NCI-H128 (cell line): Measurements from ENCODE around the gene SCGB1C2.
A peak's percentile ranks its signal among the peaks of the same experiment; 100 is the strongest.
"Not testable (repeated sequence)": the region's sequence is repeated elsewhere in the genome, so short reads cannot be mapped to it uniquely, and the experiment has no call there.

Experiments
- DNase-seq: peaks from one replicate; lab custom pipeline; 2025; ENCODE audit not compliant: unreplicated experiment; lab: John Stamatoyannopoulos, UW

SCGB1C2 gene

GRCh38 chr17:137166-137807 lies at the start of gene SCGB1C2:
TSS of gene SCGB1C2 (plus strand) at chr17:137569. CDS start at chr17:137591, 22 bp downstream.
- not testable (repeated sequence) for DNase-seq

DNA sequence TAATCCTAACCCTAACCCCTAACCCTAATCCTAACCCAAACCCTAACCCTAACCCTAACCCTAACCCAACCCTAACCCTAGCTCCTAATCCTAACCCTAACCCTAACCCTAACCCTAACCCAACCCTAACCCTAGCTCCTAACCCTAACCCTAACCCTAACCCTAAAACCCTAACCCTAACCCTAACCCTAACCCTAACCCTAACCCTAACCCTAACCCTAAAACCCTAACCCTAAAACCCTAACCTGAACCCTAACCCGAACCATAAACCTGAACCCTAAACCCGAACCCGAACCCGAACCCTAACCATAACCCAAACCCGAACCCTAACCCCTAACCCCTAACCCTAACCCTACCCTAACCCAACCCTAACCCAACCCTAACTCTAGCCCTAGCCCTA lies 24.3 kb upstream of the SCGB1C2 start:
- DNase-seq = not testable (repeated sequence)

- DNase-seq = not testable (repeated sequence)
These were observed 18.9 kb upstream of the SCGB1C2 start for GRCh38 chr17:118339-118917.

DNA sequence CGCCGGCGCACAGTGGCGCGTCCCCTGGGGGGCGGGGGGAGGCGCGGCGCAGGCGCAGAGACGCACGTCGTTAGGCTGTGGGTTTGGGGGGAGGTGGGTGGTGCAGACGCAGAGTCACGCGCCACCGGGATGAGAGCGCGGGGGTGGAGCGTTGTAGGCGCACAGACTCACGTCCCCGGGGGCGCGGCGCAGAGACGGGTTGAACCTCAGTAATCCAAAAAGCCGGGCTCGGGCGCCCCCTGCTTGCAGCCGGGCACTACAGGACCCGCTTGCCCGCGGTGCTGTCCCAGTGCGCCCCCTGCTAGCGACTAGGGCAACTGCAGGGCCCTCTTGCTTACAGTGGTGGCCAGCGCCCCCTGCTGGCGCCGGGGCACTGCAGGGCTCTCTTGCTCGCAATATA lies 3.4 kb upstream of the SCGB1C2 start:
- not testable (repeated sequence) for DNase-seq

DNA sequence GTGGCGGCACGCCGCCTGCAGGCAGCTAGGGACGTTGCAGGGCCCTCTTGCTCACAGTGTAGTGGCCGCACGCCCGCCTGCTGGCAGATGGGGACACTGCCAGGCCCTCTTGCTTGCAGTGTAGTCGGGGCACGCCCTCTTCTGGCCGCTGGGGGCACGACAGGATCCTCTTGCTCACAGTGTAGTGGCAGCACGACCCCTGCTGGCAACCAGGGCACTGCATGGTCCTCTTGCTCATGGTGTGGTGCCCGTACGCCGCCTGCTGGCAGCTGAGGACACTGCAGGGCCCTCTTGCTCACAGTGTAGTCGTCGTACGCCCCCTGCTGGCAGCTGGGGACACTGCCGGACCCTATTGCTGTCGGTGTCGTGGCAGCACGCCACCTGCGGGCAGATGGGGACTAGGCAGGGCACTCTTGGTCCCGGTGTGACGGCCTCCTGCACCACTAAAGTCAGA lies 3.0 kb upstream of the SCGB1C2 start:
- not testable (repeated sequence) for DNase-seq

- not testable (repeated sequence) for DNase-seq
These were observed 2.3 kb upstream of the SCGB1C2 start for GRCh38 chr17:135022-135421.

DNA sequence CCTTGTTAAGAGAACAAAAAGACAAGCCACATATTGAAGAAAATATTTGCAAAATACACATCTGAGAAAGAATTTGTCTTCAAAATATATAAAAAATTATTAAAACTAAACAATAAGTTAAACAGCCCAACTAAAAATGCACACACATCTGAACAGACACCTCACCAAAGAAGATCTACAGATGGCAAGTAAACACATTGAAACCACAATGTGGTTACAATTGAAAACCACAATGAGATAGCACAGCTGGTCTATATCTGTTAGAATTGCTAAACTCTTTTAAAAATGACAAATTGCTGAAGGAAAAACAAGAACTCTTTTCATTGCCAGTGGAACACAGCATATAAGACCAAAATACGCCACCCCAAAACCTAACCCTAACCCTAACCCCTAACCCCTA lies 1.5 kb upstream of the SCGB1C2 start:
- not testable (repeated sequence) for DNase-seq

- not testable (repeated sequence) for DNase-seq
These were observed 838 bp upstream of the SCGB1C2 start for GRCh38 chr17:136531-136930.

DNA sequence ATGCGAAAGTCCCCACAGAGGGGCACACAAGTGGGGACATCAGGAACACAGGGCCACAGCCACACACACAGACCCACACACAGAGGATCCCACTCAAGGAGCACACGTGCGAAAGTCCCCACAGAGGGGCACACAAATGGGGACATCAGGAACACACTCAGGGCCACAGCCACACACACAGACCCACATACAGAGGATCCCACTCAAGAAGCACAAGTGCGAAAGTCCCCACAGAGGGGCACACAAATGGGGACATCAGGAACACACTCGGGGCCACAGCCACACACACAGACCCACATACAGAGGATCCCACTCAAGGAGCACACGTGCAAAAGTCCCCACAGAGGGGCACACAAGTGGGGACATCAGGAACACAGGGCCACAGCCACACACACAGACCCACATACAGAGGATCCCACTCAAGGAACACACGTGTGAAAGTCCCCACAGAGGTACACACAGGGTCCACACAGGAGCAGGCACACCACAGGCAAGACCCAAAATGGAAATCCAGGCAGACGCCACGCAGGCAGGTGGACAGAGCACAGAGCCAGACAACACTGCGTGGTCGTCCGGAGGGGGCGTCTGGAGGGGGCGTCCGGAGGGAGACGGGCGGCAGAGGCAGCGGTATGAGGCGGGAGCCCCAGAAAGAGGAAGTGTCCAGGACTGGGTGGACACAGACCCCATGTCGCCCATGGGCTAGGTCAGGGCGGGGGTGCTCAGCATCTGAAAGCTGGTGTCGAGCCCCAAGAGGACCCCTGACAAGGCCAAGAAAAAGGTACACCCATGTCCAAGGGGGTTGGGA lies 2.2 kb downstream of the SCGB1C2 start:
- DNase-seq = not testable (repeated sequence)

DNA sequence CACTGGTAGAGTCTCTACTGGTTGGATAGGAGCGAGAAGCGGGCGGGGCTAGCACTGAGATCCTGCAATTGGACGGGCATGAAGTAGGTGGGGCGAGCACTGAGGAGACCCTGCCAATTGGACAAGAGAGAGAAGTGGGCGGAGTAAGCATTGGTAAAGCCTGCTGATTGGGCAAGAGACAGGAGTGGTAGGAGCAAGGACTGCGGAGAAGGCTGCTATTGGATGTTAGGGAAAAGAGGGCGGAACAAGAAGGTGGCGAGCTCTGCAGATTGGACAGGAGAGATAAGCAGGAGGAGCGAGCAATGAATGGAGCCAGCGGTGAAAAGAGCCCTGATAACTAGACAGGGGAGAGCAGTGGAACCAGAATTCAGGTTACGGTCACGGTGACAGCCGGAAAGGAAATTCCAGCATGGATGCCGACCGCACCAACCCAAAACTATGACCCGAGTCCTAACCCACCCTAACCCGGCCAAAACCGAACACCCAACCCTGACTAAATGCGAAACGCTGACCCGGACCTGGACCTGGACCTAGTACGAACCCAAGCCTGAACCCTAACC lies 4.8 kb downstream of the SCGB1C2 start:
- no peak for DNase-seq

- no peak for DNase-seq
These were observed 5.8 kb downstream of the SCGB1C2 start for GRCh38 chr17:142876-143784.

- DNase-seq = peak; percentile 25
These were observed 6.5 kb downstream of the SCGB1C2 start for GRCh38 chr17:143785-144281.

GRCh38 chr17:144936-145670 lies 7.7 kb downstream of the SCGB1C2 start:
- DNase-seq = no peak

GRCh38 chr17:145671-146541 lies 8.5 kb downstream of the SCGB1C2 start:
- DNase-seq = no peak

GRCh38 chr17:146546-146945 lies 9.2 kb downstream of the SCGB1C2 start:
- no peak for DNase-seq

DNA sequence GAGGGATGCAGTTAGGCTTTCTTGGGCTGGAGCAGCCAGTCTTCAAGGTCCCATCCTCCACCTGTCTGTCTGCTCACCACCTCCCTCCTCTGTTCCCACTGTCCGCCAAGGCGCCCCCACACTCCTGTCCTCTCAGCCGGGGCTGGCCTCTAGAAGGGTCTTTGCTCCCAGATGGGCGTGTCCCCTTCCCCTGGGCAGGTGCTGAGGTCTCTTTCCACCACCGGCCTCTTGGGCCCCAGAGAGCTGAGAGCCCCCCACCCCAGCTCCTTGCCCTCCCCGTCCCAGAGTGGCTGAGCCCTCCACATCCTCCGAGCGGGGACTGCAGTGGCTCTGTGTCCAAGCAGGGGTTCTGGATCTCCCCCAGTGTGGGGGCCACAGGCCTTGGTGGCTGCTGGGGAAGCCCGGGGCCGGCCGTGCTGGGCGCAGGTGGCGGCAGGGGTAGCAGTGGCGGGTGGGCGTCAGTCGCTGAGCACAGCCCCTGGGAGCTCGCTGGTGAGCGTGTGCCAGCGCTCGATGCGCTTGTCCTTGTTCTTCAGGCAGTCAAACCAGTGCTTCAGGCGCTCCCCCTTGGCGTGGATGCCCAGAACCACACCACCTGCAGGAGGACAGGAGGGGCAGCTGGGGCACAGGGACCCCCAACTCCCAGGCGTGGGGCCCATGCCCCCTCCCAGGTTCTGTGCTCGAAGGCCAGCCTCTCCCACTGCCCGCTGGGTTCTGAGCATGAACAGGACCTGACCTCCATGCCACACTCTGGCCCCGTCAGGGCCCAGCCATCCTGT lies 9.8 kb downstream of the SCGB1C2 start:
- no peak for DNase-seq

DNA sequence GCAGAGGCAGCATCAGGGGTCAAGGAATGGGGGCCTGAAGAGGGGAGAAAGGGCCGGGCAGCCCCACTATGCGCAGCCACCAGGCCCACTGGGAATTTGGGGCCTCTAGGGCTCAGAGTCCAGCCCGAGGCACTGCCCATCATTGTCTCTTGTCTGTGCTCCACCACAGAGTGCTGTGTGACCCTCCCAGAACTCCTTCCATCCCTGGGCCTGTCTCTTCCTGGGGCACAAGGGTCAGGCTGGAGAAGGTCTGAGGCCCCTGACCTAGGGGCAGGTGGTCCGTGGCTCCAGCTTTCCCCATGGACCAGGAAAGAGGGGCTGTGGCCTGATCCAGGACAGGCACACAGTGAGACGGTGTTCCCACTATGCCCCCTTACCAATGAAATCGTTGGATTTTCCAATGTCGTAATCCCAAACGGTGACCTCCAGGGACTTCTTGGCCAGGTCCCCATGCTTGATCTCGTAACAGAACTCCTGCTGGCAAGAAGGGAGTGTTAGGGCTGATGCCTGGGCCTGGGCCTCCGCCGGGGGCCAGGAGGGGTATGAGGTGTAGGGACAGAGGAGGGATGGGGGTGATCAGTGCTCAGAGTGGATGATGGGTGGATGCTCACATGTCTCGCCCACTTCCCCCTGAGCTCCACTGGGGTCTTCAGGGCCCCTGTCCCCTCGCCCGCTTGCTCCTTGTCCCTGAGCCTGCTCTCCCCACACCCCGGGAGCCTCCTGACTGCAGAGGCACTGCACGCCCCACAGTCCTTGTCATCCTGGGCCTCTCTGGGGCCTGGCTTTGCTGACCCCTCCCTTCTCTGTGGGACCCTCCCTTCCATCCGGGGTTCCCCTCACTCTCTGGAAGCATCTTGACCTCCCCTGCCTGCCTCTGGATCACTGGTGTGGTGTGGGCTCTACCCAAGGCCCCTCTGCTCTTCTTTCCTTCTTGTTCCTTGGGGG lies 10.7 kb downstream of the SCGB1C2 start:
- no peak for DNase-seq
